ENCODE measurements around the gene PKDCC. TPM values are rescaled to one million over a fixed set of nuclear protein-coding genes. Genes with fewer than 3 reads are reported as not detected.

The PKDCC gene
- total RNA-seq, 2 donors from 2014 or later: 68.5 to 74.0 TPM

Other genes starting within 250 kb of the PKDCC start
- 10 to 100 TPM; 68.2 to 76.5 TPM for gene EML4, start 121.3 kb downstream of the PKDCC start, total RNA-seq